Liver (tissue), 9 donors: ENCODE measurements around the gene CCN2. TPM values are rescaled to one million over a fixed set of nuclear protein-coding genes. Genes with fewer than 3 reads are reported as not detected.

ENCODE experiments used
- DNase-seq: peaks from one replicate; pipeline ENCODE4 v3.0.0-alpha.2; 2017; ENCODE audit warnings: low spot score
- H3K27ac ChIP-seq, 2 donors: one replicate each; pipeline ENCODE4 v1.7.0; 2013; ENCODE audit warnings: inconsistent platforms in 2 of 2, low read length in 2 of 2, control low read depth in 1 of 2, low read depth in 1 of 2, mild to moderate bottlenecking in 1 of 2
- H3K27me3 ChIP-seq, 4 donors: one replicate each; pipeline versions ENCODE4 v1.6.1 to v1.7.0; 2013; ENCODE audit warnings: low read length in 3 of 4, inconsistent platforms in 1 of 4, mild to moderate bottlenecking in 1 of 4, moderate library complexity in 1 of 4; ENCODE audit not compliant: control insufficient read depth in 4 of 4, insufficient read depth in 4 of 4
- H3K36me3 ChIP-seq, 4 donors: one replicate each; pipeline versions ENCODE4 v1.6.1 to v1.7.0; 2013; ENCODE audit warnings: low read length in 3 of 4, mild to moderate bottlenecking in 3 of 4, low read depth in 1 of 4, moderate library complexity in 1 of 4; ENCODE audit not compliant: control insufficient read depth in 4 of 4, insufficient read depth in 3 of 4
- H3K4me1 ChIP-seq, 4 donors: one replicate each; pipeline versions ENCODE4 v1.6.1 to v1.7.0; 2013; ENCODE audit warnings: low read length in 3 of 4, mild to moderate bottlenecking in 3 of 4, moderate library complexity in 1 of 4; ENCODE audit not compliant: control insufficient read depth in 4 of 4, insufficient read depth in 4 of 4
- H3K4me3 ChIP-seq, 3 donors: one replicate each; pipeline versions ENCODE4 v1.6.1 to v1.7.0; 2013; ENCODE audit warnings: low read length in 3 of 3, control low read depth in 1 of 3, low read depth in 1 of 3, mild to moderate bottlenecking in 1 of 3
- H3K9ac ChIP-seq, 2 donors: one replicate each; pipeline ENCODE4 v1.7.0; 2013; ENCODE audit warnings: low read length in 2 of 2, mild to moderate bottlenecking in 2 of 2, moderate library complexity in 2 of 2, control low read depth in 1 of 2, low read depth in 1 of 2
- H3K9me3 ChIP-seq, 4 donors: one replicate each; pipeline versions ENCODE4 v1.6.1 to v1.7.0; 2013; ENCODE audit warnings: low read length in 3 of 4; ENCODE audit not compliant: control insufficient read depth in 4 of 4
- ATF3 ChIP-seq: IDR thresholded peaks from 2 replicates; pipeline ENCODE4 v1.6.1; 2016; ENCODE audit warnings: antibody characterized with exemption
- CTCF ChIP-seq: fragments of 150-350 bp; IDR thresholded peaks from 2 replicates; pipeline ENCODE4 v1.5.1; 2017; ENCODE audit warnings: improper control_type of control experiment, low read depth, low read length; ENCODE audit not compliant: missing input control
- EGR1 ChIP-seq, 2 donors: IDR thresholded peaks; 2 replicates each; pipeline ENCODE4 v1.6.1; 2016 to 2018; ENCODE audit warnings: antibody characterized with exemption in 2 of 2, low read depth in 2 of 2
- FOXA1 ChIP-seq: IDR thresholded peaks from 2 replicates; pipeline ENCODE4 v1.6.1; 2016; ENCODE audit warnings: antibody characterized with exemption
- FOXA2 ChIP-seq: IDR thresholded peaks from 2 replicates; pipeline ENCODE4 v1.6.1; 2016; ENCODE audit warnings: antibody characterized with exemption
- GABPA ChIP-seq, 2 donors: IDR thresholded peaks in 1 of 2; conservative IDR thresholded peaks in 1 of 2; 2 replicates each; pipeline ENCODE4 v1.6.1; 2016; ENCODE audit warnings: antibody characterized with exemption in 2 of 2, mild to moderate bottlenecking in 1 of 2, moderate library complexity in 1 of 2
- HNF4A ChIP-seq, 2 donors: conservative IDR thresholded peaks; 2 replicates each; pipeline ENCODE4 v1.6.1; 2016; ENCODE audit warnings: antibody characterized with exemption in 2 of 2, mild to moderate bottlenecking in 2 of 2
- HNF4G ChIP-seq: IDR thresholded peaks from 2 replicates; pipeline ENCODE4 v1.6.1; 2016; ENCODE audit warnings: antibody characterized with exemption
- JUND ChIP-seq, 2 donors: IDR thresholded peaks; 2 replicates each; pipeline ENCODE4 v1.6.1; 2016; ENCODE audit warnings: antibody characterized with exemption in 2 of 2
- NR2F2 ChIP-seq: IDR thresholded peaks from 2 replicates; pipeline ENCODE4 v1.6.1; 2016; ENCODE audit warnings: antibody characterized with exemption
- RAD21 ChIP-seq, 2 donors: IDR thresholded peaks; 2 replicates each; pipeline ENCODE4 v1.6.1; 2016; ENCODE audit warnings: antibody characterized with exemption in 2 of 2, mild to moderate bottlenecking in 2 of 2
- REST ChIP-seq: IDR thresholded peaks from 2 replicates; pipeline ENCODE4 v1.6.1; 2016; ENCODE audit warnings: antibody characterized with exemption, mild to moderate bottlenecking
- RXRA ChIP-seq, 2 donors: IDR thresholded peaks; 2 replicates each; pipeline ENCODE4 v1.6.1; 2017 to 2018; ENCODE audit warnings: antibody characterized with exemption in 2 of 2, mild to moderate bottlenecking in 1 of 2
- SP1 ChIP-seq: IDR thresholded peaks from 2 replicates; pipeline ENCODE4 v1.6.1; 2018; ENCODE audit warnings: antibody characterized with exemption, mild to moderate bottlenecking
- TAF1 ChIP-seq: conservative IDR thresholded peaks from 2 replicates; pipeline ENCODE4 v1.6.1; 2016; ENCODE audit warnings: antibody characterized with exemption, mild to moderate bottlenecking
- YY1 ChIP-seq: IDR thresholded peaks from 2 replicates; pipeline ENCODE4 v1.6.1; 2016; ENCODE audit warnings: antibody characterized with exemption, mild to moderate bottlenecking
- WGBS: extraction: QIAGEN DNeasy Blood & Tissue Kit; methylation state at CpG from one replicate; pipeline ENCODE4 v1.1.7; 2013; 5-methylcytosine and 5-hydroxymethylcytosine counted together
- polyA plus RNA-seq, 2 donors: library from polyadenylated mRNA; stranded (reverse) in 1 of 2; unstranded in 1 of 2; fragments of 200-250 nt in 1 of 2; fragments of >200 nt in 1 of 2; fragmentation: Nextera tagmentation in 1 of 2; extraction: Ambion mirVana in 1 of 2; gene quantifications; one replicate each; pipeline versions ENCODE4 v1.2.1 to v1.2.3, GENCODE V29; 2013 to 2015
- total RNA-seq, 2 donors: library from RNA; depleted of rRNA; stranded (reverse); fragments of >200 nt; gene quantifications; one replicate each; pipeline ENCODE4 v1.2.3, GENCODE V29; 2014
- TF ChIP-seq, protein P1 (sequence below): IDR thresholded peaks from 2 replicates; pipeline ENCODE4 v1.6.1; 2016; ENCODE audit warnings: antibody characterized with exemption
- TF ChIP-seq, protein P2 (sequence below): IDR thresholded peaks from 2 replicates; pipeline ENCODE4 v1.6.1; 2016; ENCODE audit warnings: antibody characterized with exemption
- donor health status: healthy.
- donor health status: healthy.
- donor health status: healthy.
- donor health status: healthy.
- donor health status: healthy.

The CCN2 gene
- total and polyA plus RNA-seq, 4 donors = 7.3 to 26.9 (median 19.5) TPM

GRCh38 chr6:131980338-131980790 lies 29.2 kb upstream of the CCN2 start:
- H3K36me3 ChIP-seq = no peaks in the 10 kb centered on the region
- H3K4me1 ChIP-seq = peaks cover 10 to 59% (median 45%) of the 10 kb centered on the region in 4 donors
- no peaks in the 10 kb centered on the region for H3K9me3 ChIP-seq
- H3K27ac ChIP-seq = peak overlapping the region; percentile 86 to 89
- no peak for DNase-seq
- no peaks in the 10 kb centered on the region for H3K27me3 ChIP-seq
- whole genome bisulfite sequencing = 26% methylated on average over 1 of the region's 1 CpG
- TF ChIP-seq NR2F2 (no peak), YY1 (no peak), EGR1 (IDR thresholded peaks at IDR 0.05; ENCODE audit: low read depth in 2 of 2) (no peak), CTCF (no peak), HNF4G (no peak)
- TF ChIP-seq, protein P1, sequence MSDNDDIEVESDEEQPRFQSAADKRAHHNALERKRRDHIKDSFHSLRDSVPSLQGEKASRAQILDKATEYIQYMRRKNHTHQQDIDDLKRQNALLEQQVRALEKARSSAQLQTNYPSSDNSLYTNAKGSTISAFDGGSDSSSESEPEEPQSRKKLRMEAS = no peak
- H3K4me3 ChIP-seq = no peak overlapping the region
- peak overlapping the region in 1 of 2 donors; percentile 23 for H3K9ac ChIP-seq

DNA sequence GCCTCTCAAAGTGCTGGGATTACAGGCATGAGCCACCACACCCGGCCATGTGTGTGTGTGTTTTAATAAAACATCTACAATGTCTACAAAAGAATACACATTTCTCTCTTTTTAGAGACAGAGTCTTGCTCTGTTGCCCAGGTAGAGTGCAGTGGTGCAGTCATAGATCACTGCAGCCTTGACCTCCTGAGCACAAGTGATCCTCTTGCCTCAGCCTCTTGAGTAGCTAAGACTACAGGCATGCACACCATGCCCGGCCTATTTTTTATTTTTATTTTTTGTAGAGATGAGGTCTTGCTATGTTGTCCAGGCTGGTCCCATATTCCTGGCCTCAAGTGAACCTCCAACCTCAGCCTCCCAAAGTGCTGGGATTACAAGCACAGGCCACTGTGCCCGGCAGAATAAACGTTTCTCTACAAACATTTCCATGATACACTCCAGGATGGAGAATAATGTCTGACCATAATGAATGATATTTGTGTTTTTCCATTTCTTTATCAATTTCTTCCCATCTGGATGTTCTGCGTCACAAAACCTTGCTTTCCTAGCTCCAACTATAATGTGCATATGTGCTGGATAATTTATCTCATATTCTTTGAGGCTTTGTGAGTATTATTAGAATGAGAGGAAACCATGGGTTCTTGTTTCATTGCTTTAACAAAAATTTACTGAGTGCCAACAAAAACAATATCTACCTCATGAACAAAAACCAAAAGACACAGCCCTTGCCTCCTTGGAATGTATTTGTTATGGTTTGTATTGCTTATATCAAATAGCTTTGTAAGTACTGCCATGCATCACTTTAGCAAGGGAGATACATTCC lies 28.6 kb upstream of the CCN2 start:
- H3K4me1 ChIP-seq = peaks cover 10 to 59% (median 45%) of the 10 kb centered on the region in 4 donors
- H3K9ac ChIP-seq = no peak overlapping the region
- H3K27ac ChIP-seq = peak overlapping the region; percentile 86 to 89
- no peaks in the 10 kb centered on the region for H3K36me3 ChIP-seq
- DNase-seq = no peak
- no peaks in the 10 kb centered on the region for H3K9me3 ChIP-seq
- H3K4me3 ChIP-seq = no peak overlapping the region
- no peaks in the 10 kb centered on the region for H3K27me3 ChIP-seq
- TF ChIP-seq JUND (IDR thresholded peaks at IDR 0.05) (no peak), HNF4A (conservative IDR thresholded peaks at IDR 0.05) (no peak), TAF1 (no peak), GABPA (IDR thresholded peaks at IDR 0.05 in 1 of 2, conservative IDR thresholded peaks at IDR 0.05 in 1 of 2) (no peak), RAD21 (IDR thresholded peaks at IDR 0.05) (no peak), FOXA1 (no peak), ATF3 (no peak), FOXA2 (no peak), REST (no peak), SP1 (no peak), RXRA (IDR thresholded peaks at IDR 0.05) (no peak), CTCF (no peak), HNF4G (no peak), YY1 (no peak), NR2F2 (no peak)
- TF ChIP-seq, protein P2, sequence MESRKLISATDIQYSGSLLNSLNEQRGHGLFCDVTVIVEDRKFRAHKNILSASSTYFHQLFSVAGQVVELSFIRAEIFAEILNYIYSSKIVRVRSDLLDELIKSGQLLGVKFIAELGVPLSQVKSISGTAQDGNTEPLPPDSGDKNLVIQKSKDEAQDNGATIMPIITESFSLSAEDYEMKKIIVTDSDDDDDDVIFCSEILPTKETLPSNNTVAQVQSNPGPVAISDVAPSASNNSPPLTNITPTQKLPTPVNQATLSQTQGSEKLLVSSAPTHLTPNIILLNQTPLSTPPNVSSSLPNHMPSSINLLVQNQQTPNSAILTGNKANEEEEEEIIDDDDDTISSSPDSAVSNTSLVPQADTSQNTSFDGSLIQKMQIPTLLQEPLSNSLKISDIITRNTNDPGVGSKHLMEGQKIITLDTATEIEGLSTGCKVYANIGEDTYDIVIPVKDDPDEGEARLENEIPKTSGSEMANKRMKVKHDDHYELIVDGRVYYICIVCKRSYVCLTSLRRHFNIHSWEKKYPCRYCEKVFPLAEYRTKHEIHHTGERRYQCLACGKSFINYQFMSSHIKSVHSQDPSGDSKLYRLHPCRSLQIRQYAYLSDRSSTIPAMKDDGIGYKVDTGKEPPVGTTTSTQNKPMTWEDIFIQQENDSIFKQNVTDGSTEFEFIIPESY = no peak
- TF ChIP-seq, protein P1 = no peak
- WGBS = 83% methylated on average over 5 of the region's 5 CpGs
